ENCODE data around the gene SOAT1. TPM values are rescaled to one million over a fixed set of nuclear protein-coding genes. Genes with fewer than 3 reads are reported as not detected.

SOAT1 gene
- total RNA-seq, 1 experiment from 2014 or later = 43.5 TPM

DNA sequence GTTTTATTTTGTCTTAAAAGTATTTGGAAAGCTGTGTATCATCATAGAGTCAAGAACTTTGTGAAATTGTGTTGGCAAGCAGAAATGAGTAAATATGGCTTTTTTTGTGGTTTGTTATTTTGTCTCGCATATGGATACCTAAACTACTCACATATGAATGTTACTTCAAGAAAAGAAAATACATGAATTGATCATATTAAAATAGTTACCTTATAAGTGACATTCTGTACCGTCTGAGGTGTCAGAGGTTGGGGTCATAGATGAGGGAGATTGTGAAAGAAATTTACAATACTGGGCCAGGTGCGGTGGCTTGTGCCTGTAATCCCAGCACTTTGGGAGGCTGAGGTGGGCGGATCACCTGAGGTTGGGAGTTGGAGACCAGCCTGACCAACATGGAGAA lies 40.8 kb downstream of the SOAT1 start:
- ChIA-PET CTCF (interaction anchor here (0.7 kb wide), 1 partner anchor 1053 kb away, joined by 15 read pairs; no protein-coding TSS in a partner anchor), POLR2A (ENCODE audit: unreplicated experiment) (no interaction called here)
- BruUV-seq (replicated peaks) = no TSS peak
- Histone ChIP-seq H2AFZ (no peak overlapping the region), H3K9me3 (ENCODE audit: insufficient read depth, low read depth) (no peaks in the 10 kb centered on the region; the same call in 1 of the 2 replicates), H3F3A (ENCODE audit: insufficient read depth, low read depth) (no peaks in the 10 kb centered on the region), H3K27ac (no peak overlapping the region), H3K9me2 (ENCODE audit: insufficient read depth) (no peaks in the 10 kb centered on the region), H3K4me2 (no peak overlapping the region), H3K79me2 (ENCODE audit: low read depth) (no peaks in the 10 kb centered on the region), H3K36me3 (ENCODE audit: low read depth) (0 out of 2 replicates have a peak, but pooled peaks cover under 1% of the 10 kb centered on the region), H3K27me3 (ENCODE audit: insufficient read depth, low read depth) (no peaks in the 10 kb centered on the region), H4K20me1 (ENCODE audit: insufficient read depth) (no peaks in the 10 kb centered on the region; the same call in 1 of the 2 replicates), H3K4me3 (no peak overlapping the region), H3K4me1 (replicated peaks; ENCODE audit: insufficient read depth) (no peaks in the 10 kb centered on the region)
- DNase-seq = no peak
- intact Hi-C loops (cut with micrococcal nuclease; ENCODE audit: unreplicated experiment) = no loop called here
- no peak for TF ChIP-seq EZH2 (IDR thresholded peaks at IDR 0.05; ENCODE audit: low read depth)
- TF ChIP-seq, protein P1, sequence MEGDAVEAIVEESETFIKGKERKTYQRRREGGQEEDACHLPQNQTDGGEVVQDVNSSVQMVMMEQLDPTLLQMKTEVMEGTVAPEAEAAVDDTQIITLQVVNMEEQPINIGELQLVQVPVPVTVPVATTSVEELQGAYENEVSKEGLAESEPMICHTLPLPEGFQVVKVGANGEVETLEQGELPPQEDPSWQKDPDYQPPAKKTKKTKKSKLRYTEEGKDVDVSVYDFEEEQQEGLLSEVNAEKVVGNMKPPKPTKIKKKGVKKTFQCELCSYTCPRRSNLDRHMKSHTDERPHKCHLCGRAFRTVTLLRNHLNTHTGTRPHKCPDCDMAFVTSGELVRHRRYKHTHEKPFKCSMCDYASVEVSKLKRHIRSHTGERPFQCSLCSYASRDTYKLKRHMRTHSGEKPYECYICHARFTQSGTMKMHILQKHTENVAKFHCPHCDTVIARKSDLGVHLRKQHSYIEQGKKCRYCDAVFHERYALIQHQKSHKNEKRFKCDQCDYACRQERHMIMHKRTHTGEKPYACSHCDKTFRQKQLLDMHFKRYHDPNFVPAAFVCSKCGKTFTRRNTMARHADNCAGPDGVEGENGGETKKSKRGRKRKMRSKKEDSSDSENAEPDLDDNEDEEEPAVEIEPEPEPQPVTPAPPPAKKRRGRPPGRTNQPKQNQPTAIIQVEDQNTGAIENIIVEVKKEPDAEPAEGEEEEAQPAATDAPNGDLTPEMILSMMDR (conservative IDR thresholded peaks at IDR 0.05) = no peak

DNA sequence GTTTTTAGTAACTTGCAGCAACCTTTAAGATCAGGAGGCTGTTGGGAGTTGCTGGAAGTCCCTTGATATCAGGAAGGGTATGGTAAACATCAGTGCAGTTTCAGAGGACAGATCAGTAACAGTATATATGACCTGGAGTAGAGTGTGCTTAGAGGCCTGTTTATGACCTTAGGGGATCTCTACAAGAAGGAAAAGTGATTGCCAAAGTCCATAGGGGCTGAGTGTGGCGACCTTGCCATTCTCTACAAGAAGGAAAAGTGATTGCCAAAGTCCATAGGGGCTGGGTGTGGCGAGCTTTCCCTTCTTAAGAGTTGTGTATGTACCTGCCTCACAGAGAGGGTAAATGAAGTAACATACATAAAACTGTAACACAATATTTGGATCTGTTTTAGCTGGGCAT lies 43.7 kb downstream of the SOAT1 start:
- no peaks in the 10 kb centered on the region for H3F3A ChIP-seq (ENCODE audit: insufficient read depth, low read depth)
- no peak overlapping the region for H3K4me3 ChIP-seq
- no peak overlapping the region for H3K4me2 ChIP-seq
- H3K36me3 ChIP-seq (ENCODE audit: low read depth) = 0 out of 2 replicates have a peak, but pooled peaks cover 10% of the 10 kb centered on the region
- no peak overlapping the region for H3K27ac ChIP-seq
- POLR2A ChIA-PET (ENCODE audit: unreplicated experiment) = no interaction called here
- H3K79me2 ChIP-seq (ENCODE audit: low read depth) = no peaks in the 10 kb centered on the region
- DNase-seq = no peak
- TF ChIP-seq, protein P1 (conservative IDR thresholded peaks at IDR 0.05) = no peak
- no peak for TF ChIP-seq EZH2 (IDR thresholded peaks at IDR 0.05; ENCODE audit: low read depth)
- H3K9me2 ChIP-seq (ENCODE audit: insufficient read depth) = no peaks in the 10 kb centered on the region
- no TSS peak for BruUV-seq (replicated peaks)
- intact Hi-C loops (cut with micrococcal nuclease; ENCODE audit: unreplicated experiment) = no loop called here
- CTCF ChIA-PET = no interaction called here
- no peaks in the 10 kb centered on the region for H3K27me3 ChIP-seq (ENCODE audit: insufficient read depth, low read depth)
- no peaks in the 10 kb centered on the region for H3K9me3 ChIP-seq (ENCODE audit: insufficient read depth, low read depth)
- H4K20me1 ChIP-seq (ENCODE audit: insufficient read depth) = no peaks in the 10 kb centered on the region; the same call in 1 of the 2 replicates
- no peak overlapping the region for H2AFZ ChIP-seq
- H3K4me1 ChIP-seq (replicated peaks; ENCODE audit: insufficient read depth) = no peaks in the 10 kb centered on the region

DNA sequence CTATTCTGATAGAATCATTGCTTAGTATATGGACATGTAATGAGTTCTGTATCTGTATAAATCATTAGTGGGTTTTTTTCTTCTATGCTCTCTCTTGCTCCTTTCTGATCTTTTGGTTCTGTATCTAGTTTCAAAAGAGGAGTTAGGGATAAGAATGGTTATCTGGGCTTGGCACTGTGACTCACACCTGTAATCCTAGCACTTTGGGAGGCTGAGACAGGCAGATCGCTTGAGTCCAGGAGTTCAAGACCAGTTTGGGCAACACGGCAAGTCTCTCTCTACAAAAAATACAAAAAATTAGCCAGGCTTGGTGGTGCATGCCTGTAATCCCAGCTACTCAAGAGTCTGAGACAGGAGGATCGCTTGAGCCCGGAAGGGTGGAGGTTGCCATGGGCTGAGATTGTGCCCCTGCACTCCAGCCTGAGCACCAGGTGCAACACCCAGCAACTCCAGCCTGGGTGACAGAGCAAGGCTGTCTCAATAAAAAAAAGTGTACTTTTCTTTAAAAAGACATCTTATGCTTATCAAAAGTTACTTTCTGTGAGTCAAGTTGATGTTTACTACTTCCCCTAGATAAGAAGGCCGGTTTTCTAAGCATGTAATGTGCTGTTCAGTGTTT lies 44.5 kb downstream of the SOAT1 start:
- H3K9me2 ChIP-seq (ENCODE audit: insufficient read depth) = no peaks in the 10 kb centered on the region
- no peak overlapping the region for H3K27ac ChIP-seq
- CTCF ChIA-PET = no interaction called here
- H3K4me1 ChIP-seq (replicated peaks; ENCODE audit: insufficient read depth) = no peaks in the 10 kb centered on the region
- intact Hi-C loops (cut with micrococcal nuclease; ENCODE audit: unreplicated experiment) = no loop called here
- DNase-seq = no peak
- H3K9me3 ChIP-seq (ENCODE audit: insufficient read depth, low read depth) = no peaks in the 10 kb centered on the region
- TF ChIP-seq EZH2 (IDR thresholded peaks at IDR 0.05; ENCODE audit: low read depth) = no peak
- TF ChIP-seq, protein P1 (conservative IDR thresholded peaks at IDR 0.05) = no peak
- H3K36me3 ChIP-seq (ENCODE audit: low read depth) = 0 out of 2 replicates have a peak, but pooled peaks cover 10% of the 10 kb centered on the region
- POLR2A ChIA-PET (ENCODE audit: unreplicated experiment) = no interaction called here
- BruUV-seq (replicated peaks) = no TSS peak
- no peaks in the 10 kb centered on the region for H3K27me3 ChIP-seq (ENCODE audit: insufficient read depth, low read depth)
- no peak overlapping the region for H3K4me3 ChIP-seq
- no peaks in the 10 kb centered on the region for H3F3A ChIP-seq (ENCODE audit: insufficient read depth, low read depth)
- no peaks in the 10 kb centered on the region; the same call in 1 of the 2 replicates for H4K20me1 ChIP-seq (ENCODE audit: insufficient read depth)
- no peak overlapping the region for H2AFZ ChIP-seq
- no peaks in the 10 kb centered on the region for H3K79me2 ChIP-seq (ENCODE audit: low read depth)
- no peak overlapping the region for H3K4me2 ChIP-seq
